Measurements from ENCODE around the gene KRTAP2-1.
"Not testable (repeated sequence)": the region's sequence is repeated elsewhere in the genome, so short reads cannot be mapped to it uniquely, and the experiment has no call there.

Gene KRTAP2-1

DNA sequence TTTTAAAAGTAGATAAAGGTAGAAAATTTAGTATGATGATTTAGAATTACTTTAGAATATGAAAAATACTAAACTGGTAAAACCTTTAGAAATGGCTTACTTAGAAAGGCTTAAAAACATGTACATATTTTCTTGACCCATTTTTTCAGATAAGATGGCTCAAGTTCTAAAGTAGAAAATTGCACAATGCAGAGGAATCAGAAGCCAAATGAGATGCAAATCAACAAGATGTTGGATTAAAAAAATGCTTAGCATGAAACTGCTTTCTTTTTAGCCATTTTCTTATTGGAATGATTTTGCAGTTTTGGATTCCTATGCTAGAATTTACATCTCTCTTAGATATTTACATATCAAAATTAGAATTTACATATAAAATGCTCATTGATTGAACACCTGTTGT, 36.7 kb downstream of the KRTAP2-1 start:
- DNase-seq: no peak

DNA sequence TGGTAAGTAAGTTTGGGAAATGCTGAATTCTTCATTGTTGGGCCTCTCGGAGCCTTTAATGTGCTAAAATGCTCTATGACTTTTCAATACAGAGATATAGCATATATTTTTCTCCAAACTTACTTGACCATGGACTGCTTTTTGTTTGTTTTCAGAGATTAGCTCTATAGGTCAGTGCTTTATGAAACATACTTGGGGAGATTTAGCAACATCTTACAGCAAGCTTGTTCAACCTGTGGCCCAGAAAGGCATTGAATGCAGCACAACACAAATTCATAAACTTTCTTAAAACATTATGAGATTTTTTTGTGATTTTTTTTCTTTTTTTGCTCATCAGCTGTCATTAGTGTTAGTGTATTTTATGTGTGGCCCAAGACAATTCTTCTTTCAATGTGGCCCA, 37.2 kb downstream of the KRTAP2-1 start:
- DNase-seq: no peak

DNA sequence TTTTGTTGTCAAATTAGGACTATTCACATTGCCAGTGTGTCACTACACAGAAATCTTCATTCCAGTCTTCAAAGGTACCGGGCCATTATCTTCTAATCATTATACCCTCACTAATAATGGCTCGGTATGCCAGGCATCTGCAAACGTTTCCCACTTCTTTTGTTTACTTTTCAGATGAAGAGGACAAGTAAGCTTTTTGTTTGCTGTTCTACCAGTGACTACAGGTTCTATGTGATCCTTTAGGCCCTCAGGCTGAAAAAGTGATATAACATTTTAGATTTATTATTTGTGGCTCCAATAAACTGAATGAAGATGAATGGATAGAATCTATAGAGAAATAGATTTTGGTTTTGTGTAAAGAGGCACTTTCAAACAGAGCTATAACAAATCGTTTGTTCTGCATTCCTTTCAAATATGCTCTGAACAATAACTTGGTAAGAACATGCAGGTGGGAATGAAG, 37.8 kb downstream of the KRTAP2-1 start:
- no peak for DNase-seq

DNA sequence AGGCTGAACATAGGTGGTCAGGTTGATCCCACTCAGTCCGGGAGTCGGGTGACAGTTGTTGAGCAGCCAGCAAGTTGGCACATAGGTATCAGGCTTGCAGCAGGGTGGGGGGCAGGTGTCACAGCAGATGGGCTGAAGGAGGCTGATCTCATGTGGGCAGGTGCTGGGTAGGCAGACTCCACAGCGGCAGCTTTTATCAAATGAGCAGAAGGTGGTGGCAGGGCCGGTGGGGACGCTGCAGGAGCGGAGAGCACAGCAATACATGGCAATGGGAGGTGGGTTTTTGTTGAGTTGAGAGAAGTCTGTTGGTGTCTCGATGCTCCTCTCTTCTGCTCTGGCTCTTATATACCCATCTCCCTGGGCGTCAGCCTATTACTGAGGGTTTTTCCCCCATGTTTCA, 38.3 kb downstream of the KRTAP2-1 start, which contains the start of gene KRTAP3-1:
Gene KRTAP3-1 (minus strand): TSS at position 318 of the 400 bp plus-strand sequence. CDS start 54 bp downstream, at position 264.
- no peak for DNase-seq

DNA sequence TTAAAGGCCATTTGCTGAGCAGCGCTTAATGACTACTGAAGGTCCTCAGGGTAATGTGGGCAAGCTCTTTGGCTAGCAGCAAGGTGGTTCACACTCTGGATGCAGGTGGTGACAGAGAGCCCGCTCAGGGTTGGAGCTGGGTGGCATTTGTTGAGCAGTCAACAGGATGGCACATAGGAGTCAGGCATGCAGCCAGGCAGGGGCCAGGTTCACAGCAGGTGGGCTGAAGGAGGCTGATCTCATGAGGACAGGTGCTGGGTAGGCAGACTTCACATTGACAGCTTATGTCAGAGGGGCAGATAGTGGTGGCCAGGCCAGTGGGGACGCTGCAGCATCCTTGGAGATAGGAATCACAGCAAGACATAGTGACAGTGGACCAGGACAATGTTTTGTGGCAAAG, 42.7 kb downstream of the KRTAP2-1 start:
- DNase-seq: no peak

DNA sequence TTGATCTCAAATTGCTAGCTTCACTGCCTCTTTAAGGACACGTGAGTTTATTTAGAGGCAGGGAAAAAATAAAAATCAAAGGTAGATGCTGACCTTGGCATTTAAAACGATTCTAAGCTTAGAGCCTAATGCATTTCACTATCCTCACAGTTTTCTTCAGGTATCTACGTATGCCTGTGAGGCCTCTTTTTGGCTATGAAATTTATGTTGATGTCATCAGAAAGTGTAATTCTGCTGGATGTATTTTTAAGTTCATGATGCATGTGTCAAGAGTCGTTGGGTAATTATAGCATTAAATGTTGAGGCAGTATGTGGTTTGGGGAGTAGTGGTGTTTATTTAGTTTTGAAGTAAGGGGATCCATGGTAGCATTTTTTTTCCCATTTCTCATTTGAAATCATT, 43.2 kb downstream of the KRTAP2-1 start:
- DNase-seq: no peak

DNA sequence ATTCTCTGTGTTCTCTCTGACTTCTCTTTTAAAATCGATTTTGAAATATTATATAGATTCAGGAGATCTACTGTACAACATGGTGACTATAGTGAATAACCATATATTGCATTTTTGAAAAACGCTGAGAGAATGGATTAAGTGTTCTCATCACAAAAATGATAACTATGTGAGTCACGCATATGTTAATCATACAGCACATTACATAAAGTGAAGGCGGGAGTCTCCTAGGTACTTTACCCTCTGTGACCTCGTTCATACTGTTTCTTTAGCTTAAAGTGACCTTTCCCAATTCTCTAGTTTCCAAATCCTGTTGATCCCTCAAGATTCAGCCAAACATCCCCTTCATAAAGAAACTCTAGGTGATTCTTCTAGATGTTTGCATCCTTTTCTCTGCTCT, 44.3 kb downstream of the KRTAP2-1 start:
- no peak for DNase-seq

DNA sequence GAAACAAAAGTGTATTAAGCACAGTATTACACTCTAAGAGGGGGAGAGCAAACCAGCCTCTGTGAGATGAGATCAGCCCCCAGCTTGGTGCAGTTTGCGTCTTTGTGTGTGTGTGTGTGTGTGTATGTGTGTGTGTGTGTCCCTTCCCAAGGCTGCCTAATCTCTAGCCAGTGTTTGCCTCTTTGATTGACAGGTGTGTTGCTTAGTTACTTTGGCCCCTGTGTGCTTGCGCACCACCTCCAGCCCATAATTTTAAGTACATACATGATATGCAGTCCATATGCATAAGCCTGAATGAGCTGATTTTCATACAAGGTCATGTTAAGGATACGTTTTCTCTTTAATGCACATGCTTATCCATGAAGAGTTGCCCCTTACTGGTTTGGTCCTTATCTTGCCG, 45.3 kb downstream of the KRTAP2-1 start:
- DNase-seq: no peak

DNA sequence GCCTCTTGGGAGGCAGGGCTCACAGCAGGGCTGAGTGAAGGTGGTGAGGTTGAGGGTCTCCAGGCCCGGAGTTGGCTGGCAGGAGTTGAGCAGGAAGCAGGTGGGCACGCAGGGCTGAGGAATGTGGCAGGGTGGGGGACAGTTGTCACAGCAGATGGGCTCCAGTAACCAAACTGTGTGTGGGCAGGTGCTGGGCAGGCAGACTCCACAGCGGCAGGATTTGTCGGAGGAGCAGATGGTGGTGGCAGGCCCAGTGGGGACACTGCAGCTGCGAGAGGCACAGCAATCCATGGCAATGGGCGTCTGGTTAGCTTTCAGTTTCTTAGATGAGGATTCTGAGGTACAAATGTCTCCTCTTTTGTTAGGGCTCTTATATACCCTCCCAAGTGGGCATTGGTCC, 47.6 kb downstream of the KRTAP2-1 start, which contains the start of gene KRTAP3-2:
Gene KRTAP3-2 (minus strand): TSS at position 344 of the 400 bp plus-strand sequence. CDS start 53 bp downstream, at position 291.
- DNase-seq: not testable (repeated sequence)

DNA sequence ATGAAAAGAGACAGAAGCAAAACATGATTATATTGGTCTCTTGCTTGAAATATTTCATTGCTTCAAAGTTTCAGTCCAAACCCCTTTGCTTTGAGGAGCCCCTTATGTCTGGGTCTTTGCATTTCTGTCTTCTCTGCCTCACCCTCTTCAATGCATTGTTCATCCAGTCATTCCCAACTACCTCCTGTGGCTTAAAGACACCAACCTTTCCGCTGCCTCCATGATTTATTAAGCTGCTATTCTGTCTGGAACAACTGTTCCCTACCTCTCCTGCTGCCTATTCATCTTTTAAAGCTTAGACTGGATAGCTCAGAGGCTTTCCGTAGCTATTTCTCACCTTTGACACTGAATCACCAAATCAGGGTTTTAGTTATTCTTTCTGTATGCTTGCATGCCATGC, 49.8 kb downstream of the KRTAP2-1 start:
- no peak for DNase-seq

DNA sequence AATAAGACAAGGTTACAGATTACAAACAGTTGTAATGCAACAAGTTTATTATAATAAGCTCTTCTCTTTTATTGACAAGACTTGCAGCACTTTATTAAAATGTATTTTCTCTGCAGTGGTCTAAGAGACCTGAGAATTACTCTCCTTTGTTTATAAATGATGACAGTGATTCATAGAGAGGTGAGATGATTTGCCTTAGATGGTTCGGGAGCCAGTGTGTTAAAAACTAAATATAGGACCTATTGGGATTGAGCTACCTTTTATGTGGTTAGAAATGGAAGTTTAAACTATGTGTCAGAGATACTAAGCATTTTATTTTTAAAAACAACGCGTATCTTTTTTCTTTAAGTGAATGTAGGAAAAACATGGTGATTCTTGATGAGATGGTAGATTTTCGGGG, 50.3 kb downstream of the KRTAP2-1 start:
- DNase-seq: no peak
